ENCODE data around the gene PQBP1.

PQBP1 gene

GRCh38 chrX:48894891-48895290 is 2.8 kb upstream of the PQBP1 start:
- peaks cover 10 to 39% of the 10 kb centered on the region in 2 donors for H3K36me3 ChIP-seq (replicated peaks in 1 of 2; ENCODE audit: control insufficient read depth in 2 of 2, insufficient read depth in 2 of 2, low read length in 2 of 2)
- no peaks in the 10 kb centered on the region for H3K27me3 ChIP-seq (ENCODE audit: control insufficient read depth in 3 of 3, insufficient read depth in 3 of 3, low read depth in 1 of 3, low read length in 3 of 3)
- no peak overlapping the region for H3K4me3 ChIP-seq (ENCODE audit: low read length in 2 of 2)
- no peak overlapping the region for H3K4me2 ChIP-seq (ENCODE audit: insufficient read depth, low read length, poor library complexity, severe bottlenecking)
- no peak overlapping the region for H2AK5ac ChIP-seq (ENCODE audit: low read depth, low read length)
- no peak overlapping the region for H3K14ac ChIP-seq (ENCODE audit: low read length)
- H2BK15ac ChIP-seq (ENCODE audit: low read length) = no peak overlapping the region
- no peaks in the 10 kb centered on the region for H3K79me1 ChIP-seq (ENCODE audit: low read depth, low read length)
- H3K18ac ChIP-seq (ENCODE audit: low read length) = no peak overlapping the region
- H3K27ac ChIP-seq (replicated peaks; ENCODE audit: low read length) = no peak overlapping the region
- H2AFZ ChIP-seq (ENCODE audit: low read length) = no peak overlapping the region
- H4K8ac ChIP-seq (ENCODE audit: low read depth, low read length) = no peak overlapping the region
- no peak overlapping the region for H3K23ac ChIP-seq (ENCODE audit: low read depth, low read length, poor library complexity)
- no peak overlapping the region for H4K91ac ChIP-seq (ENCODE audit: low read depth, low read length, poor library complexity)
- no peak overlapping the region for H2BK5ac ChIP-seq (ENCODE audit: low read length)
- H3K9ac ChIP-seq (ENCODE audit: low read depth, low read length, poor library complexity) = no peak overlapping the region
- H3K4ac ChIP-seq (ENCODE audit: low read length) = no peak overlapping the region
- H2BK120ac ChIP-seq (ENCODE audit: low read depth, low read length) = no peak overlapping the region
- DNase-seq (ENCODE audit: low spot score) = no peak
- peaks cover 2 to 7% of the 10 kb centered on the region in 2 donors for H3K4me1 ChIP-seq (ENCODE audit: control insufficient read depth in 2 of 2, insufficient read depth in 1 of 2, low read depth in 1 of 2, low read length in 2 of 2)
- no peak overlapping the region for H2BK12ac ChIP-seq (ENCODE audit: low read length)
- H3K9me3 ChIP-seq (replicated peaks in 1 of 2; ENCODE audit: control insufficient read depth in 2 of 2, insufficient read depth in 1 of 2, low read depth in 1 of 2, low read length in 2 of 2) = no peaks in the 10 kb centered on the region
- no CpG with 5 or more reads among the region's 6 CpGs for WGBS, 2 donors (ENCODE audit: extremely low coverage in 2 of 2, insufficient read length in 2 of 2, insufficient replicate concordance in 1 of 2)

GRCh38 chrX:48896611-48897011 is 1.1 kb upstream of the PQBP1 start:
- no peak overlapping the region for H3K14ac ChIP-seq (ENCODE audit: low read length)
- no peak overlapping the region for H2BK120ac ChIP-seq (ENCODE audit: low read depth, low read length)
- no peaks in the 10 kb centered on the region for H3K27me3 ChIP-seq (ENCODE audit: control insufficient read depth in 3 of 3, insufficient read depth in 3 of 3, low read depth in 1 of 3, low read length in 3 of 3)
- no peak overlapping the region for H3K23ac ChIP-seq (ENCODE audit: low read depth, low read length, poor library complexity)
- no peaks in the 10 kb centered on the region for H3K9me3 ChIP-seq (replicated peaks in 1 of 2; ENCODE audit: control insufficient read depth in 2 of 2, insufficient read depth in 1 of 2, low read depth in 1 of 2, low read length in 2 of 2)
- H3K9ac ChIP-seq (ENCODE audit: low read depth, low read length, poor library complexity) = no peak overlapping the region
- H3K4me2 ChIP-seq (ENCODE audit: insufficient read depth, low read length, poor library complexity, severe bottlenecking) = peak overlapping the region; percentile 61
- DNase-seq (ENCODE audit: low spot score) = no peak
- peak overlapping the region; percentile 57 to 98 for H3K4me3 ChIP-seq (ENCODE audit: low read length in 2 of 2)
- no peak overlapping the region for H2AK5ac ChIP-seq (ENCODE audit: low read depth, low read length)
- no peak overlapping the region for H3K27ac ChIP-seq (replicated peaks; ENCODE audit: low read length)
- peaks cover 14 to 48% of the 10 kb centered on the region in 2 donors for H3K36me3 ChIP-seq (replicated peaks in 1 of 2; ENCODE audit: control insufficient read depth in 2 of 2, insufficient read depth in 2 of 2, low read length in 2 of 2)
- H4K8ac ChIP-seq (ENCODE audit: low read depth, low read length) = no peak overlapping the region
- H3K4ac ChIP-seq (ENCODE audit: low read length) = no peak overlapping the region
- no peak overlapping the region for H2AFZ ChIP-seq (ENCODE audit: low read length)
- H2BK5ac ChIP-seq (ENCODE audit: low read length) = no peak overlapping the region
- H3K4me1 ChIP-seq (ENCODE audit: control insufficient read depth in 2 of 2, insufficient read depth in 1 of 2, low read depth in 1 of 2, low read length in 2 of 2) = peaks cover 2 to 7% of the 10 kb centered on the region in 2 donors
- H3K18ac ChIP-seq (ENCODE audit: low read length) = no peak overlapping the region
- peaks cover 1% of the 10 kb centered on the region for H3K79me1 ChIP-seq (ENCODE audit: low read depth, low read length)
- H4K91ac ChIP-seq (ENCODE audit: low read depth, low read length, poor library complexity) = no peak overlapping the region
- H2BK15ac ChIP-seq (ENCODE audit: low read length) = no peak overlapping the region
- no CpG with 5 or more reads among the region's 9 CpGs for WGBS, 2 donors (ENCODE audit: extremely low coverage in 2 of 2, insufficient read length in 2 of 2, insufficient replicate concordance in 1 of 2)
- no peak overlapping the region for H2BK12ac ChIP-seq (ENCODE audit: low read length)

GRCh38 chrX:48897157-48897624 is 539 bp upstream of the PQBP1 start:
- Histone ChIP-seq H2BK5ac (ENCODE audit: low read length) (peak overlapping the region; percentile 29), H3K79me1 (ENCODE audit: low read depth, low read length) (peaks cover 1% of the 10 kb centered on the region), H2BK15ac (ENCODE audit: low read length) (no peak overlapping the region), H3K4me3 (ENCODE audit: low read length in 2 of 2) (peak overlapping the region; percentile 57 to 98), H4K8ac (ENCODE audit: low read depth, low read length) (no peak overlapping the region), H2BK120ac (ENCODE audit: low read depth, low read length) (no peak overlapping the region), H3K36me3 (replicated peaks in 1 of 2; ENCODE audit: control insufficient read depth in 2 of 2, insufficient read depth in 2 of 2, low read length in 2 of 2) (peaks cover 16 to 50% of the 10 kb centered on the region in 2 donors), H3K9me3 (replicated peaks in 1 of 2; ENCODE audit: control insufficient read depth in 2 of 2, insufficient read depth in 1 of 2, low read depth in 1 of 2, low read length in 2 of 2) (no peaks in the 10 kb centered on the region), H3K27ac (replicated peaks; ENCODE audit: low read length) (peak overlapping the region; percentile 88), H2BK12ac (ENCODE audit: low read length) (no peak overlapping the region), H2AFZ (ENCODE audit: low read length) (peak overlapping the region; percentile 75), H3K14ac (ENCODE audit: low read length) (no peak overlapping the region), H3K27me3 (ENCODE audit: control insufficient read depth in 3 of 3, insufficient read depth in 3 of 3, low read depth in 1 of 3, low read length in 3 of 3) (no peaks in the 10 kb centered on the region), H2AK5ac (ENCODE audit: low read depth, low read length) (no peak overlapping the region), H3K18ac (ENCODE audit: low read length) (peak overlapping the region; percentile 87), H3K4ac (ENCODE audit: low read length) (no peak overlapping the region), H4K91ac (ENCODE audit: low read depth, low read length, poor library complexity) (no peak overlapping the region), H3K4me2 (ENCODE audit: insufficient read depth, low read length, poor library complexity, severe bottlenecking) (peak overlapping the region; percentile 61), H3K23ac (ENCODE audit: low read depth, low read length, poor library complexity) (no peak overlapping the region), H3K9ac (ENCODE audit: low read depth, low read length, poor library complexity) (peak overlapping the region; percentile 86), H3K4me1 (ENCODE audit: control insufficient read depth in 2 of 2, insufficient read depth in 1 of 2, low read depth in 1 of 2, low read length in 2 of 2) (peaks cover 2 to 6% of the 10 kb centered on the region in 2 donors)
- WGBS, 2 donors (ENCODE audit: extremely low coverage in 2 of 2, insufficient read length in 2 of 2, insufficient replicate concordance in 1 of 2) = no CpG with 5 or more reads among the region's 38 CpGs
- DNase-seq (ENCODE audit: low spot score) = peak; percentile 72

DNA sequence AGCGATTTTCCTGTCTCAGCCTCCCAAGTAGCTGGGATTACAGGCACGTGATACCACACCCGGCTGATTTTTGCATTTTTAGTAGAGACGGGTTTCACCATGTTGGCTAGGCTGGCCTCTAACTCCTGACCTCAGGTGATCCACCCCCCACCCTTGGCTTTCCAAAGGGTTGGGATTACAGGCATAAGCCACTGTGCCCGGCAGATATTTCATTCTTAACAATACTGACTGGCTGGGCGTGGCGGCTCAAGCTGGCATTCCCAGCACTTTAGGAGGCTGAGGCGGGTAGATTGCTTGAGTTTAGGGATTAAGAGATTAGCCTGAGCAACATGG is 1.3 kb downstream of the PQBP1 start:
- no peak overlapping the region for H2AK5ac ChIP-seq (ENCODE audit: low read depth, low read length)
- H3K14ac ChIP-seq (ENCODE audit: low read length) = no peak overlapping the region
- peaks cover 2 to 6% of the 10 kb centered on the region in 2 donors for H3K4me1 ChIP-seq (ENCODE audit: control insufficient read depth in 2 of 2, insufficient read depth in 1 of 2, low read depth in 1 of 2, low read length in 2 of 2)
- WGBS, 2 donors (ENCODE audit: extremely low coverage in 2 of 2, insufficient read length in 2 of 2, insufficient replicate concordance in 1 of 2) = no CpG with 5 or more reads among the region's 8 CpGs
- no peak overlapping the region for H4K91ac ChIP-seq (ENCODE audit: low read depth, low read length, poor library complexity)
- DNase-seq (ENCODE audit: low spot score) = no peak
- no peak overlapping the region for H4K8ac ChIP-seq (ENCODE audit: low read depth, low read length)
- H3K27ac ChIP-seq (replicated peaks; ENCODE audit: low read length) = no peak overlapping the region
- no peaks in the 10 kb centered on the region for H3K9me3 ChIP-seq (replicated peaks in 1 of 2; ENCODE audit: control insufficient read depth in 2 of 2, insufficient read depth in 1 of 2, low read depth in 1 of 2, low read length in 2 of 2)
- H3K9ac ChIP-seq (ENCODE audit: low read depth, low read length, poor library complexity) = no peak overlapping the region
- H3K4ac ChIP-seq (ENCODE audit: low read length) = no peak overlapping the region
- no peak overlapping the region for H3K4me3 ChIP-seq (ENCODE audit: low read length in 2 of 2)
- peaks cover 16 to 56% of the 10 kb centered on the region in 2 donors for H3K36me3 ChIP-seq (replicated peaks in 1 of 2; ENCODE audit: control insufficient read depth in 2 of 2, insufficient read depth in 2 of 2, low read length in 2 of 2)
- H2AFZ ChIP-seq (ENCODE audit: low read length) = no peak overlapping the region
- no peak overlapping the region for H3K4me2 ChIP-seq (ENCODE audit: insufficient read depth, low read length, poor library complexity, severe bottlenecking)
- no peak overlapping the region for H3K18ac ChIP-seq (ENCODE audit: low read length)
- H3K27me3 ChIP-seq (ENCODE audit: control insufficient read depth in 3 of 3, insufficient read depth in 3 of 3, low read depth in 1 of 3, low read length in 3 of 3) = no peaks in the 10 kb centered on the region
- H2BK120ac ChIP-seq (ENCODE audit: low read depth, low read length) = no peak overlapping the region
- H2BK15ac ChIP-seq (ENCODE audit: low read length) = no peak overlapping the region
- H2BK5ac ChIP-seq (ENCODE audit: low read length) = no peak overlapping the region
- peaks cover 1% of the 10 kb centered on the region for H3K79me1 ChIP-seq (ENCODE audit: low read depth, low read length)
- H2BK12ac ChIP-seq (ENCODE audit: low read length) = no peak overlapping the region
- H3K23ac ChIP-seq (ENCODE audit: low read depth, low read length, poor library complexity) = no peak overlapping the region
